HT-29 (cell line): ENCODE data around the gene ABCC6. TPM values are rescaled to one million over a fixed set of nuclear protein-coding genes. Genes with fewer than 3 reads are reported as not detected.
"Not testable (repeated sequence)": the region's sequence is repeated elsewhere in the genome, so short reads cannot be mapped to it uniquely, and the experiment has no call there.

Experiments
- DNase-seq: peaks from one replicate; pipeline ENCODE4 v3.0.0-alpha.2; 2015; ENCODE audit warnings: low spot score
- total RNA-seq: library from RNA; depleted of rRNA; stranded (reverse); fragments of >200 nt; shearing (Covaris generic); gene quantifications from 2 replicates; pipeline ENCODE4 v1.2.3, GENCODE V29; 2014

Gene ABCC6
- total RNA-seq, 1 experiment from 2014 or later, result 5.1 TPM

GRCh38 chr16:16223662-16224241 lies 458 bp upstream of the ABCC6 start:
- DNase-seq, result not testable (repeated sequence)

- DNase-seq, result not testable (repeated sequence)
These were observed 1.9 kb downstream of the ABCC6 start for GRCh38 chr16:16221382-16221781.

- DNase-seq, result not testable (repeated sequence)
These were observed 2.8 kb downstream of the ABCC6 start for GRCh38 chr16:16220449-16220848.

GRCh38 chr16:16218787-16219186 lies 4.5 kb downstream of the ABCC6 start:
- DNase-seq, result not testable (repeated sequence)

- DNase-seq, result not testable (repeated sequence)
These were observed 4.9 kb downstream of the ABCC6 start for GRCh38 chr16:16218349-16218748.

- not testable (repeated sequence) for DNase-seq
These were observed 9.4 kb downstream of the ABCC6 start for GRCh38 chr16:16213863-16214293.

- DNase-seq, result not testable (repeated sequence)
These were observed 11.9 kb downstream of the ABCC6 start for GRCh38 chr16:16211404-16211803.

- not testable (repeated sequence) for DNase-seq
These were observed 14.8 kb downstream of the ABCC6 start for GRCh38 chr16:16208461-16208860.

GRCh38 chr16:16207787-16208334 lies 15.4 kb downstream of the ABCC6 start:
- not testable (repeated sequence) for DNase-seq

GRCh38 chr16:16207097-16207786 lies 16.1 kb downstream of the ABCC6 start:
- not testable (repeated sequence) for DNase-seq

GRCh38 chr16:16205864-16206263 lies 17.4 kb downstream of the ABCC6 start:
- not testable (repeated sequence) for DNase-seq

- not testable (repeated sequence) for DNase-seq
These were observed 18.7 kb downstream of the ABCC6 start for GRCh38 chr16:16204552-16204951.

- not testable (repeated sequence) for DNase-seq
These were observed 19.8 kb downstream of the ABCC6 start for GRCh38 chr16:16203494-16203893.

- peak; percentile 53 for DNase-seq
These were observed 20.7 kb downstream of the ABCC6 start for GRCh38 chr16:16202400-16203143.

GRCh38 chr16:16201880-16202279 lies 21.4 kb downstream of the ABCC6 start:
- not testable (repeated sequence) for DNase-seq

GRCh38 chr16:16200391-16200790 lies 22.9 kb downstream of the ABCC6 start:
- not testable (repeated sequence) for DNase-seq

- DNase-seq, result not testable (repeated sequence)
These were observed 23.9 kb downstream of the ABCC6 start for GRCh38 chr16:16199428-16199827.

GRCh38 chr16:16197966-16198365 lies 25.3 kb downstream of the ABCC6 start:
- no peak for DNase-seq

- no peak for DNase-seq
These were observed 26.0 kb downstream of the ABCC6 start for GRCh38 chr16:16197331-16197730.

GRCh38 chr16:16196099-16196498 lies 27.2 kb downstream of the ABCC6 start:
- DNase-seq, result no peak

- no peak for DNase-seq
These were observed 31.7 kb downstream of the ABCC6 start for GRCh38 chr16:16191493-16192167.
